Hepatocyte (in vitro differentiated cells): Measurements from ENCODE around the gene ZC3H12D.

Experiments used
- CTCF ChIP-seq: fragments of 200-600 bp; sonication (generic); IDR thresholded peaks from 2 replicates; pipeline ENCODE4 v1.5.1; 2016; ENCODE audit warnings: antibody characterized with exemption, mild to moderate bottlenecking; ENCODE audit not compliant: poor library complexity
- EZH2 ChIP-seq: fragments of 200-600 bp; sonication (generic); IDR thresholded peaks from 2 replicates; pipeline ENCODE4 v1.6.1; 2016; ENCODE audit warnings: antibody characterized with exemption, mild to moderate bottlenecking, borderline replicate concordance
- EZH2phosphoT487 ChIP-seq: fragments of 200-600 bp; sonication (generic); IDR thresholded peaks from one replicate; pipeline ENCODE4 v1.6.1; 2018; ENCODE audit warnings: antibody characterized with exemption, mild to moderate bottlenecking, low read depth, moderate library complexity; ENCODE audit not compliant: unreplicated experiment, severe bottlenecking

- TF ChIP-seq CTCF (no peak), EZH2 (no peak), EZH2phosphoT487 (no peak)
Measured at GRCh38 chr6:149467265-149467664, 17.5 kb downstream of the ZC3H12D start.
